GM12891 (cell line): ENCODE data around the gene TMC7.

ENCODE experiments used
- POLR2A ChIP-seq: IDR thresholded peaks from 2 replicates; pipeline ENCODE4 v1.6.1; 2011; ENCODE audit warnings: low read depth, low read length, control low read depth
- TAF1 ChIP-seq: IDR thresholded peaks from 2 replicates; pipeline ENCODE4 v1.6.1; 2011; ENCODE audit warnings: low read depth, low read length, control low read depth

DNA sequence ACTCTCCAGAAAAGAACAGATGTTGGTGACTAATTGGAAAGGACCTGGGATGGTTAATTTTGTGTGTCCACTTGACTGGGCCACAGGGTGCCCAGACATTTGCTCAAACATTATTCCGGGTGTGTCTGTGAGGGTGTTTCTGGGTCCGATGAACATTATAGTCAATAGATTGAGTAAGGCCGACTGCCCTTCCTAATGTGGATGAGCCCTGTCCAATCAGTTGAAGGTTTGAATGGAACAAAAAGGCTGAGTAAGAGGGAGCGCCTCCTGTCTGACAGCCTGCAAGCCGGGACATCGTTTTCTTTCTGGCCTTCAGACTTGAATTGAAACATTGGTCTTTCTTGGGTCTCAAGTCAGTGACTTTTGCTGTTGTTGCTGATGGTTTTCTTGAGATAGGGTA, 107.2 kb downstream of the TMC7 start:
- no peak for TF ChIP-seq POLR2A
- TF ChIP-seq TAF1 = no peak
